Measurements from ENCODE around the gene ANO4.

Gene ANO4

GRCh38 chr12:100995201-100995600, 200.6 kb downstream of the ANO4 start:
- DNase-seq = no peak

GRCh38 chr12:100995771-100996170, 201.2 kb downstream of the ANO4 start:
- DNase-seq = no peak

- DNase-seq = no peak
These were observed 207.1 kb downstream of the ANO4 start for GRCh38 chr12:101001669-101002068.

GRCh38 chr12:101002696-101003419, 208.3 kb downstream of the ANO4 start:
- DNase-seq = no peak

GRCh38 chr12:101004898-101005297, 210.3 kb downstream of the ANO4 start:
- peak; percentile 48 for DNase-seq

- no peak for DNase-seq
These were observed 214.7 kb downstream of the ANO4 start for GRCh38 chr12:101009274-101009673.

- DNase-seq = no peak
These were observed 216.3 kb downstream of the ANO4 start for GRCh38 chr12:101010896-101011295.

GRCh38 chr12:101013993-101014392, 219.4 kb downstream of the ANO4 start:
- no peak for DNase-seq

- DNase-seq = no peak
These were observed 220.5 kb downstream of the ANO4 start for GRCh38 chr12:101015044-101015443.

- peak; percentile 91 for DNase-seq
These were observed 224.0 kb downstream of the ANO4 start for GRCh38 chr12:101018540-101018939.

GRCh38 chr12:101019201-101019600, 224.6 kb downstream of the ANO4 start:
- no peak for DNase-seq

GRCh38 chr12:101019667-101020066, 225.1 kb downstream of the ANO4 start:
- DNase-seq = no peak

- DNase-seq = no peak
These were observed 226.9 kb downstream of the ANO4 start for GRCh38 chr12:101021442-101021841.

GRCh38 chr12:101021911-101022388, 227.4 kb downstream of the ANO4 start:
- peak; percentile 97 for DNase-seq

- DNase-seq = no peak
These were observed 232.6 kb downstream of the ANO4 start for GRCh38 chr12:101027200-101027599.

GRCh38 chr12:101027816-101028215, 233.2 kb downstream of the ANO4 start:
- DNase-seq = no peak

GRCh38 chr12:101038289-101038871, 243.8 kb downstream of the ANO4 start:
- peak; percentile 25 for DNase-seq

GRCh38 chr12:101039848-101040531, 245.4 kb downstream of the ANO4 start:
- no peak for DNase-seq

- DNase-seq = peak; percentile 14
These were observed 246.4 kb downstream of the ANO4 start for GRCh38 chr12:101040936-101041335.

GRCh38 chr12:101042211-101042610, 247.6 kb downstream of the ANO4 start:
- no peak for DNase-seq

GRCh38 chr12:101044512-101045059, 250.0 kb downstream of the ANO4 start:
- DNase-seq = no peak

- peak; percentile 41 for DNase-seq
These were observed 251.2 kb downstream of the ANO4 start for GRCh38 chr12:101045486-101046464.

All from HCEC 1CT (cell line).